Measurements from ENCODE around the gene NRL. TPM values are rescaled to one million over a fixed set of nuclear protein-coding genes. Genes with fewer than 3 reads are reported as not detected.

NRL gene
- total RNA-seq, 4 donors from 2014 or later = 0.79 to 4.5 (median 3.3) TPM

GRCh38 chr14:24072436-24072835 is 42.3 kb downstream of the NRL start:
- intact Hi-C loops (cut with DNase I) = no loop called here
- DNase-seq = no peak
- peaks cover 0 to 22% (median 11%) of the 10 kb centered on the region in 3 donors for H3K4me1 ChIP-seq
- WGBS, 2 donors = no CpG with 5 or more reads among the region's 7 CpGs
- no peak overlapping the region for H3K4me3 ChIP-seq
- no peak overlapping the region for H3K27ac ChIP-seq
- no peaks in the 10 kb centered on the region for H3K9me3 ChIP-seq
- no peaks in the 10 kb centered on the region for H3K36me3 ChIP-seq
- peaks cover 0 to 29% (median 0%) of the 10 kb centered on the region in 4 donors for H3K27me3 ChIP-seq
- TF ChIP-seq, protein P1, sequence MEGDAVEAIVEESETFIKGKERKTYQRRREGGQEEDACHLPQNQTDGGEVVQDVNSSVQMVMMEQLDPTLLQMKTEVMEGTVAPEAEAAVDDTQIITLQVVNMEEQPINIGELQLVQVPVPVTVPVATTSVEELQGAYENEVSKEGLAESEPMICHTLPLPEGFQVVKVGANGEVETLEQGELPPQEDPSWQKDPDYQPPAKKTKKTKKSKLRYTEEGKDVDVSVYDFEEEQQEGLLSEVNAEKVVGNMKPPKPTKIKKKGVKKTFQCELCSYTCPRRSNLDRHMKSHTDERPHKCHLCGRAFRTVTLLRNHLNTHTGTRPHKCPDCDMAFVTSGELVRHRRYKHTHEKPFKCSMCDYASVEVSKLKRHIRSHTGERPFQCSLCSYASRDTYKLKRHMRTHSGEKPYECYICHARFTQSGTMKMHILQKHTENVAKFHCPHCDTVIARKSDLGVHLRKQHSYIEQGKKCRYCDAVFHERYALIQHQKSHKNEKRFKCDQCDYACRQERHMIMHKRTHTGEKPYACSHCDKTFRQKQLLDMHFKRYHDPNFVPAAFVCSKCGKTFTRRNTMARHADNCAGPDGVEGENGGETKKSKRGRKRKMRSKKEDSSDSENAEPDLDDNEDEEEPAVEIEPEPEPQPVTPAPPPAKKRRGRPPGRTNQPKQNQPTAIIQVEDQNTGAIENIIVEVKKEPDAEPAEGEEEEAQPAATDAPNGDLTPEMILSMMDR (IDR thresholded peaks at IDR 0.05) = no peak
- no peak for TF ChIP-seq POLR2A (IDR thresholded peaks at IDR 0.05)

- no peak for TF ChIP-seq POLR2A (IDR thresholded peaks at IDR 0.05)
- TF ChIP-seq, protein P1 (IDR thresholded peaks at IDR 0.05) = no peak
- intact Hi-C loops (cut with DNase I) = no loop called here
- no peaks in the 10 kb centered on the region for H3K36me3 ChIP-seq
- no peak overlapping the region for H3K27ac ChIP-seq
- H3K27me3 ChIP-seq = peaks cover 0 to 29% (median 0%) of the 10 kb centered on the region in 4 donors
- peaks cover 0 to 22% (median 11%) of the 10 kb centered on the region in 3 donors for H3K4me1 ChIP-seq
- 36% methylated on average over 11 of the region's 12 CpGs; no CpG with 5 or more reads in 1 of the 2 donors for WGBS, 2 donors
- no peak for DNase-seq
- H3K9me3 ChIP-seq = no peaks in the 10 kb centered on the region
- no peak overlapping the region for H3K4me3 ChIP-seq
Observed at GRCh38 chr14:24071836-24072430, 42.8 kb downstream of the NRL start.

- WGBS, 2 donors = 51 to 53% methylated on average over 8 to 9 of the region's 19 CpGs
- H3K4me3 ChIP-seq = no peak within 1 kb of the TSS
- H3K27ac ChIP-seq = no peak within 1 kb of the TSS
- no peaks in the 10 kb centered on the region for H3K9me3 ChIP-seq
- no peak for DNase-seq
- intact Hi-C loops (cut with DNase I) = no loop called here
- no peak for TF ChIP-seq POLR2A (IDR thresholded peaks at IDR 0.05)
- TF ChIP-seq, protein P1 (IDR thresholded peaks at IDR 0.05) = no peak
- H3K4me1 ChIP-seq = peaks cover 0 to 22% (median 11%) of the 10 kb centered on the region in 3 donors
- no peaks in the 10 kb centered on the region for H3K36me3 ChIP-seq
- peaks cover 0 to 29% (median 0%) of the 10 kb centered on the region in 4 donors for H3K27me3 ChIP-seq
Observed at GRCh38 chr14:24071144-24071697, 43.5 kb downstream of the NRL start, which contains the start of gene CPNE6. TSS of gene CPNE6 (plus strand) at chr14:24071562. CDS start at chr14:24072937, 1,375 bp downstream.

DNA sequence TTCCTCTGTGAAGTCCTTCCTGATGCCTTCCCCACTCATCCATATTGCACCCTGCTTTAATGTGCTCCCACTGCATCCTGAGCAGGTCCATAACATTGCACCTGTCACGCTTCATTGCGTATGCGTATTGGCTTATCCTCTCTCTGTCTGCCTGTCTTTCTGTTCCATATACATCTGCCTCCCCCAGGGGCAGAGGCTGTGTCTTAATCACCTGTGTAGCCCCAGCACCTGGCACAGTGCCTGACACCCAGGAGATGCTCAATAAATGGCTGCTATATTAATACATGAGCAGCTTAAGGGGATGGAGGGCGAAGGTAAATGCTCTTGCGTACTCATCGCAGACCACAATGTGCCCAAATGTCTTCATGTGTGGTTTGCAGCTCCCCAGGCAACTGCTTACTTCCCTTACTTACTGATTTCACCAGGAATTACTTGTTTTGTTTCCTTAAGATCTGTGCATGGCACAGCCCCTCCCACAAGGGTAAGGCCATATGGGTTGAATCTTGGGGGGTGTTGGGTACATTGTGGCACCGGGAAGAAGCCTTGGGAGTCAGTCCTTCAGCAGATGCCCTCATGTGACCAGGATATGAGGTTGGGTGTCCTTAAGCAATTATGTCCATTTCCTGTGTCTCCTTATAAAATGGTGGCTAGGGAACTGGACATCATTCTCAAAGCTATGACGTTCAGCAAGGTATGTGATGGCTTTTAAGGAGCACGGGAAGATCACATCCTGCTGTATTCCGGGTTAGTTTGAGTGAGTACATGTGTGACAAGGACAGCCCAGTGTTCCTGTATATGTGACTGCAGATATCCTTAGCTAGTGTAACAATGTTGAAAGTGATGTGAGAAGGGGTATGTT is 44.2 kb downstream of the NRL start:
- Histone ChIP-seq H3K36me3 (no peaks in the 10 kb centered on the region), H3K27ac (no peak overlapping the region), H3K27me3 (peaks cover 0 to 29% (median 0%) of the 10 kb centered on the region in 4 donors), H3K4me1 (peaks cover 0 to 22% (median 11%) of the 10 kb centered on the region in 3 donors), H3K4me3 (no peak overlapping the region), H3K9me3 (no peaks in the 10 kb centered on the region)
- 74 to 76% methylated on average over 10 of the region's 10 CpGs for WGBS, 2 donors
- TF ChIP-seq, protein P1 (IDR thresholded peaks at IDR 0.05) = no peak
- TF ChIP-seq POLR2A (IDR thresholded peaks at IDR 0.05) = no peak
- intact Hi-C loops (cut with DNase I) = no loop called here
- DNase-seq = no peak

- DNase-seq = no peak
- H3K27ac ChIP-seq = no peak overlapping the region
- H3K27me3 ChIP-seq = peaks cover 0 to 29% (median 0%) of the 10 kb centered on the region in 4 donors
- 90 to 93% methylated on average over 1 to 5 of the region's 6 CpGs for WGBS, 2 donors
- no peaks in the 10 kb centered on the region for H3K9me3 ChIP-seq
- peaks cover 0 to 22% (median 11%) of the 10 kb centered on the region in 3 donors for H3K4me1 ChIP-seq
- no peaks in the 10 kb centered on the region for H3K36me3 ChIP-seq
- TF ChIP-seq, protein P1 (IDR thresholded peaks at IDR 0.05) = no peak
- TF ChIP-seq POLR2A (IDR thresholded peaks at IDR 0.05) = no peak
- no peak overlapping the region for H3K4me3 ChIP-seq
- intact Hi-C loops (cut with DNase I) = no loop called here
Observed at GRCh38 chr14:24069411-24069735, 45.4 kb downstream of the NRL start.
